Hepatocyte (in vitro differentiated cells): ENCODE results near the gene URI1.
"Not testable (repeated sequence)": the region's sequence is repeated elsewhere in the genome, so short reads cannot be mapped to it uniquely, and the experiment has no call there.

Experiments
- CTCF ChIP-seq: fragments of 200-600 bp; sonication (generic); IDR thresholded peaks from 2 replicates; pipeline ENCODE4 v1.5.1; 2016; ENCODE audit warnings: antibody characterized with exemption, mild to moderate bottlenecking; ENCODE audit not compliant: poor library complexity
- EZH2 ChIP-seq: fragments of 200-600 bp; sonication (generic); IDR thresholded peaks from 2 replicates; pipeline ENCODE4 v1.6.1; 2016; ENCODE audit warnings: antibody characterized with exemption, mild to moderate bottlenecking, borderline replicate concordance

- TF ChIP-seq CTCF, EZH2: not testable (repeated sequence)
These were observed 99.9 kb downstream of the URI1 start for GRCh38 chr19:30041931-30042330.
